HPDE6-E6E7 (cell line): ENCODE measurements around the gene DCAF12.
A peak's percentile ranks its signal among the peaks of the same experiment; 100 is the strongest.

Source experiments
- DNase-seq: peaks from one replicate; pipeline ENCODE4 v3.0.0; 2011; ENCODE audit warnings: missing footprints; ENCODE audit errors: extremely low spot score

The DCAF12 gene

GRCh38 chr9:34125681-34126206 lies 754 bp downstream of the DCAF12 start:
- peak; percentile 40 for DNase-seq

- DNase-seq = no peak
These were observed 1.6 kb downstream of the DCAF12 start for GRCh38 chr9:34124926-34125325.

- no peak for DNase-seq
These were observed 2.4 kb downstream of the DCAF12 start for GRCh38 chr9:34124099-34124498.

GRCh38 chr9:34123682-34124081 lies 2.8 kb downstream of the DCAF12 start:
- DNase-seq = no peak

GRCh38 chr9:34121996-34122395 lies 4.5 kb downstream of the DCAF12 start:
- no peak for DNase-seq

GRCh38 chr9:34119713-34120112 lies 6.8 kb downstream of the DCAF12 start:
- DNase-seq = no peak

- no peak for DNase-seq
These were observed 12.1 kb downstream of the DCAF12 start for GRCh38 chr9:34114436-34114835.

GRCh38 chr9:34106110-34106509 lies 20.4 kb downstream of the DCAF12 start:
- no peak for DNase-seq

- no peak for DNase-seq
These were observed 23.7 kb downstream of the DCAF12 start for GRCh38 chr9:34102796-34103195.

- no peak for DNase-seq
These were observed 28.2 kb downstream of the DCAF12 start for GRCh38 chr9:34098307-34098706.

GRCh38 chr9:34097865-34098264 lies 28.6 kb downstream of the DCAF12 start:
- no peak for DNase-seq

- no peak for DNase-seq
These were observed 29.7 kb downstream of the DCAF12 start for GRCh38 chr9:34096751-34097150.

- DNase-seq = no peak
These were observed 32.9 kb downstream of the DCAF12 start for GRCh38 chr9:34093578-34093977.

GRCh38 chr9:34089311-34089710 lies 37.2 kb downstream of the DCAF12 start:
- DNase-seq = no peak

GRCh38 chr9:34087370-34087769 lies 39.1 kb downstream of the DCAF12 start:
- no peak for DNase-seq

- DNase-seq = no peak
These were observed 39.6 kb downstream of the DCAF12 start for GRCh38 chr9:34086864-34087263.

- no peak for DNase-seq
These were observed 40.7 kb downstream of the DCAF12 start for GRCh38 chr9:34085581-34086500.

GRCh38 chr9:34084562-34084961 lies 41.9 kb downstream of the DCAF12 start:
- DNase-seq = no peak

GRCh38 chr9:34079181-34079580 lies 47.3 kb downstream of the DCAF12 start:
- DNase-seq = peak; percentile 79

- DNase-seq = peak; percentile 90
These were observed 53.5 kb downstream of the DCAF12 start for GRCh38 chr9:34072868-34073590.

- peak; percentile 95 for DNase-seq
These were observed 54.1 kb downstream of the DCAF12 start for GRCh38 chr9:34072410-34072809.

GRCh38 chr9:34070606-34071324 lies 55.7 kb downstream of the DCAF12 start:
- DNase-seq = no peak
